WERI-Rb-1 (cell line): ENCODE results near the gene VSTM1.

ENCODE experiments used
- DNase-seq: peaks from one replicate; pipeline ENCODE4 v3.0.0-alpha.2; 2020
- H3K27ac ChIP-seq: fragments of 250-450 bp; sonication (Bioruptor Pico); 2 replicates; pipeline ENCODE4 v1.5.1; 2020; ENCODE audit warnings: mild to moderate bottlenecking, moderate library complexity
- H3K27me3 ChIP-seq: fragments of 250-450 bp; sonication (Bioruptor Pico); 2 replicates; pipeline ENCODE4 v1.5.1; 2021; ENCODE audit warnings: mild to moderate bottlenecking, low read depth, moderate library complexity; ENCODE audit not compliant: insufficient read depth, severe bottlenecking
- H3K36me3 ChIP-seq: fragments of 250-450 bp; sonication (Bioruptor Pico); 2 replicates; pipeline ENCODE4 v1.5.1; 2020; ENCODE audit warnings: mild to moderate bottlenecking, moderate library complexity
- H3K4me3 ChIP-seq: 2 replicates; pipeline ENCODE4 v1.5.1; 2011; ENCODE audit warnings: low read depth, mild to moderate bottlenecking, control low read depth, low read length
- H3K9me3 ChIP-seq: fragments of 250-450 bp; sonication (Bioruptor Pico); 2 replicates; pipeline ENCODE4 v1.5.1; 2021; ENCODE audit warnings: mild to moderate bottlenecking, moderate library complexity; ENCODE audit not compliant: severe bottlenecking
- TF ChIP-seq, protein P1 (sequence below): IDR thresholded peaks from 2 replicates; pipeline ENCODE4 v1.5.1; 2011; ENCODE audit warnings: low read depth, mild to moderate bottlenecking, control low read depth, inconsistent platforms, low read length

VSTM1 gene

DNA sequence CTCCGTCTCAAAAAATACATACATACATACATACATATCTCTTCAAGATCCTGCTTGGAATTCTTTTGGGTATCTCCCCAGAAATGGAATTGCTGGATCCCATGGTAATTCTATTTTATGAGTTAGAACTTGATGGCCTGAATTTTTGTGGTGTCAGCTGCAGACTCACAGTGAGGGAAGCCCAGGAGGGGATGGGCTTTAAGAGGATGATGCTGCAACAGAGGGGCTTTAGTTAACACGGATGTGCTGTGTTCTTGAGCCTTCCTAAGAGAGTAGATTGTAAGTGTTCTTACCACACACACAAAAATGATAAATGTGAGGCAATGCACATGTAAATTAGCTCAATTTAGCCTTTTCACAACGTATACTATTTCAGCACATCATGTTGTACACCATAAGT, 40.5 kb downstream of the VSTM1 start:
- Histone ChIP-seq H3K27me3 (peaks cover 27% of the 10 kb centered on the region), H3K4me3 (no peak overlapping the region), H3K27ac (no peak overlapping the region), H3K36me3 (no peaks in the 10 kb centered on the region), H3K9me3 (no peaks in the 10 kb centered on the region)
- no peak for DNase-seq
- TF ChIP-seq, protein P1, sequence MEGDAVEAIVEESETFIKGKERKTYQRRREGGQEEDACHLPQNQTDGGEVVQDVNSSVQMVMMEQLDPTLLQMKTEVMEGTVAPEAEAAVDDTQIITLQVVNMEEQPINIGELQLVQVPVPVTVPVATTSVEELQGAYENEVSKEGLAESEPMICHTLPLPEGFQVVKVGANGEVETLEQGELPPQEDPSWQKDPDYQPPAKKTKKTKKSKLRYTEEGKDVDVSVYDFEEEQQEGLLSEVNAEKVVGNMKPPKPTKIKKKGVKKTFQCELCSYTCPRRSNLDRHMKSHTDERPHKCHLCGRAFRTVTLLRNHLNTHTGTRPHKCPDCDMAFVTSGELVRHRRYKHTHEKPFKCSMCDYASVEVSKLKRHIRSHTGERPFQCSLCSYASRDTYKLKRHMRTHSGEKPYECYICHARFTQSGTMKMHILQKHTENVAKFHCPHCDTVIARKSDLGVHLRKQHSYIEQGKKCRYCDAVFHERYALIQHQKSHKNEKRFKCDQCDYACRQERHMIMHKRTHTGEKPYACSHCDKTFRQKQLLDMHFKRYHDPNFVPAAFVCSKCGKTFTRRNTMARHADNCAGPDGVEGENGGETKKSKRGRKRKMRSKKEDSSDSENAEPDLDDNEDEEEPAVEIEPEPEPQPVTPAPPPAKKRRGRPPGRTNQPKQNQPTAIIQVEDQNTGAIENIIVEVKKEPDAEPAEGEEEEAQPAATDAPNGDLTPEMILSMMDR, result no peak

DNA sequence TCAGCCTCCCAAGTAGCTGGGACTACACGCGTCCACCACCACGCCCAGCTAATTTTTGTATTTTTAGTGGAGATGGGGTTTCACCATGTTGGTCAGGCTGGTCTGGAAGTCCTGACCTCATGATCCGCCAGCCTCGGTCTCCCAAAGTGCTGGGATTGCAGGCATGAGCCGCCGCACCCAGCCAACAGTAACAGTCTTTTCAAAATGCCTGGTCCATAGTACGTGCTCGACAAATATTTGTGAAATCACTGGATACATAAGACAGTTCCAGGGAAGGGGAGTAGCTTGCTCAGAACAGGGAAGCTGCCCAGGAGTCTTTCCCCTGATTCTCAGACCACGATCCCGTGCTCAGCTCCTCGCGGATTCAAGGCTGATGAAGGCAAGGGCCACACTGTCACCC, 41.8 kb downstream of the VSTM1 start:
- Histone ChIP-seq H3K36me3 (no peaks in the 10 kb centered on the region), H3K9me3 (no peaks in the 10 kb centered on the region), H3K4me3 (no peak overlapping the region), H3K27ac (no peak overlapping the region), H3K27me3 (peaks cover 22% of the 10 kb centered on the region)
- TF ChIP-seq, protein P1, result no peak
- no peak for DNase-seq

DNA sequence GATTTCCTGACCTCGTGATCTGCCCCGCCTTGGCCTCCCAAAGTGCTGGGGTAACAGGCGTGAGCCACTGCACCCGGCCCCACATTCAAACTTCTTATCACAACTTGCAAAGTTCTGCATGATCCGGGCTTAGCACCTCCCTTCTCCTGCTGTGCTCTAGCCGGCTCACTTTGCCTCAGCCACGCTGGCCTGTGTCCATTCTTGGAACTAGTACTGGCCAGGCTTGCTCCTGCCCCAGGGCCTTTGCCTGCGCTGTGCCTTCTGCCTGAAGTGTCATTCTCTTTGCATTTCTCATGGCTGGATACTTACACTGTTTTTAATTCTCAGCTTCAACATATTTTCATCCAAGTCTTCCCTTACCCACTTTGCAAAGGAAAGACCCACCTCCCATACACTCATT, 42.3 kb downstream of the VSTM1 start:
- Histone ChIP-seq H3K27me3 (peaks cover 16% of the 10 kb centered on the region), H3K36me3 (no peaks in the 10 kb centered on the region), H3K9me3 (no peaks in the 10 kb centered on the region), H3K4me3 (no peak overlapping the region), H3K27ac (no peak overlapping the region)
- TF ChIP-seq, protein P1, result no peak
- no peak for DNase-seq

DNA sequence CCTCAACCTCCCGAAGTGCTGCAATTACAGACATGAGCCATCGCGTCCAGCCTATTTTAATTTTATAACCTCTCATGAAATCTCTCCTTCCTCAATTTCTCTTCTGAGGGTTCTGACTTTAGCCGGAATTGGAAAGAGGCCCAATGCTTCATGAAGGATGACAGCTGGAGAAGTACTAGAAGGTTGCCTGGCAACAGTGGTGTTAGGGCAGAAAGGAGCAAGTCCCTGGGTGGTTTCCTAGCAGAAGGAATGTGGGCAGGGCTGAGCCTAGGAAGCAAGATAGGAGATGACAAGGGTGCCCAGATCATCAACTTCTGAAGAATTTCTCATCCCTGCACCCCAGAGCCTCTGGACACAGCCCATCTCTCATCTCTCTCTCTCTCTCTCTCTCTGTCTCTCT, 46.4 kb downstream of the VSTM1 start:
- no peaks in the 10 kb centered on the region for H3K9me3 ChIP-seq
- no peaks in the 10 kb centered on the region for H3K36me3 ChIP-seq
- TF ChIP-seq, protein P1, result no peak
- no peak overlapping the region for H3K4me3 ChIP-seq
- no peak overlapping the region for H3K27ac ChIP-seq
- no peaks in the 10 kb centered on the region for H3K27me3 ChIP-seq
- no peak for DNase-seq

DNA sequence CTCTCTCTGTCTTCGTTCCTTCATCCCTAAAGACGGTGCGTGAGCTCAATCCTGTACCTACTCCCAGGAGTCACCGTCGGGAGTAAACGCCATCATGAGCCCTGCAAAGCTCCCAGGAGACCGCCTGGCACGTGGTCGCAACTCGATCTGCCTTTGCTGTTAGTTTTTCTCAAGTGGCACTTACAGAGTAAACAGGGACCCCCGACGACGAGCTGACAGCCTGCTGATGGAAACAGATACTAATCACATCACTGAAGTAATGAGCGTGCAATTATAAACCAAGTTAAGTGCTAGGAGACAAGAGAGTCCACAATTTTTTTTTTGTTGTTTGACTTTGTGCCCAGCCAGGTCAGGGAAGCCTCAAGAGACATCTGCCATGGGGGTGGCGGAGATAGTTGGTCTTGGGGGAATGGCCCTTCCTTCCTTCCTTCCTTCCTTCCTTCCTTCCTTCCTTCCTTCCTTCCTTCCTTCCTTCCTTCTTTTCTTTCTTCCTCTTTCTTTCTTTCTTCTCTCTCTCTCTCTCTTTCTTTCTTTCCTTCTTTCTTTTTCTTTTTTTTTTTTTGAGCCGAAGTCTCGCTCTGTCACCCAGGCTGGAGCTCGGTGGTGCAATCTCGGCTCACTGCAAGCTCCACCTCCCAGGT, 48.7 kb downstream of the VSTM1 start:
- DNase-seq, result no peak
- Histone ChIP-seq H3K9me3 (no peaks in the 10 kb centered on the region), H3K27me3 (no peaks in the 10 kb centered on the region), H3K36me3 (no peaks in the 10 kb centered on the region), H3K27ac (no peak overlapping the region), H3K4me3 (no peak overlapping the region)
- TF ChIP-seq, protein P1, result no peak

DNA sequence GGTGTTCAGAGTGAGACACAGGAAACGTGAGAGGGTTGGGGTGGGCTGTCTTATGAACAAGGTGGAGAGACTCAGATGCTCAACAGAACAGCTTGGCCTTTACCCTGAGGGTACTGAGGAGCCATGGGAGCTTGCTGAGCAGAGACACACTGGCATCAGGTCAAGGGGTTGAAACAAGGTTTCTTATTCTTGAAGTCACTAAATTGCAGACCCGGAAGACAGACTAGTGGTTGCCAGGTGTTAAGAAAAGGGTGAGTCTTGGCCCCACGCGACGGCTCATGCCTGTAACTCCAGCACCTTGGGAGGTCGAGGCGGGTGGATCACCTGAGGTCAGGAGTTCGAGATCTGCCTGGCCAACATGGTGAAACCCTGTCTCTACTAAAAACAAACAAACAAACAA, 49.8 kb downstream of the VSTM1 start:
- no peaks in the 10 kb centered on the region for H3K36me3 ChIP-seq
- no peaks in the 10 kb centered on the region for H3K27me3 ChIP-seq
- no peak overlapping the region for H3K27ac ChIP-seq
- no peaks in the 10 kb centered on the region for H3K9me3 ChIP-seq
- H3K4me3 ChIP-seq, result no peak overlapping the region
- TF ChIP-seq, protein P1, result no peak
- no peak for DNase-seq
